ENCODE data around the gene NOP16. TPM values are rescaled to one million over a fixed set of nuclear protein-coding genes. Genes with fewer than 3 reads are reported as not detected.

Gene NOP16
- polyA plus RNA-seq, 1 donor, result 27.6 TPM

DNA sequence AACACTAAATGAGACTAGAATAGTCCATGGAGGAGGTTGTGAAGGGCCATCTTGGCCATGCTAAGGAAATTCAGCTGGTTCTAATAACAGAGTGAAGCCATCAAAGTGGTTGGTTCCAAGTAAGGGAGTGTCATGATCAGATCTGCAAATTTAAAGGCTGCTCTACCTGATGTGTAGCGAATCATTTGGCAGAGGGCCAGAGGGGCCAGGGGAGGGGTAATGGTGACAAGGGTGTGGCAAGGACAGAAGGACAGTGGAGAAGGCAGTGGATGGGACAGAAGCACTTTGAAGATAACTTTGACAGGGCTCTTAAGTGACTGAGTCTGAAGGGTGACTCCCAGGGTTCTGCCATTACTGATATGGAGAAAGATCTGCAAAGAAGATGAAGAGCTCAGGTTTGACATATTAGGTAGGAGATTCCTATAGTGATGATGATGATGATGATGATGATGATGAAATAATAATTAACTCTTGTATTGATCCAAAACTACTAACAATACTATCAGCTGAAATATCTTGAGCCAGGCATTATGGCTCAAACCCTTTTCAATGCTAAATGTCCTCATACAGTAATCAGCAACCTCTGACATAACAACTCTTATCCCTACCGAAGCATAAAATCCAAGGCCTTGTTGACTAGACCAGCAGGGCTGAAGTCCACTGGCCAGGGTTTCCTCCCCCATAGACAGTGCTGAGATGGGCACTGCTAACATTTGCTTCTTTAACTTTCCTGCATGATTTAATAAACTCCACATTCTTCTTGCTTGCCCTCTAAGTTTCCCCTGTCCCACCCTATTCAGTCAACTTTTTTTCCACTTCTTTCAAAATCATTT is 46.9 kb downstream of the NOP16 start:
- 43% methylated on average over 1 of the region's 2 CpGs for WGBS (ENCODE audit: insufficient coverage, low lambda C conversion rate)
- Histone ChIP-seq H3K27ac (ENCODE audit: low read length) (peak overlapping the region; percentile 84), H3K27me3 (ENCODE audit: control insufficient read depth, insufficient read depth, low read length) (no peaks in the 10 kb centered on the region)

GRCh38 chr5:176339304-176339703 is 49.1 kb downstream of the NOP16 start:
- Histone ChIP-seq H3K27ac (ENCODE audit: low read length) (peak overlapping the region; percentile 46), H3K27me3 (ENCODE audit: control insufficient read depth, insufficient read depth, low read length) (no peaks in the 10 kb centered on the region), H3K9me3 (ENCODE audit: control insufficient read depth, low read depth, low read length) (no peaks in the 10 kb centered on the region), H3K4me3 (ENCODE audit: low read length) (no peak overlapping the region), H3K36me3 (ENCODE audit: control insufficient read depth, insufficient read depth, low read length) (peaks cover 23% of the 10 kb centered on the region), H3K4me1 (ENCODE audit: control insufficient read depth, insufficient read depth, low read length) (peaks cover 29% of the 10 kb centered on the region)
- WGBS (ENCODE audit: insufficient coverage, low lambda C conversion rate), result 0% methylated on average over 2 of the region's 5 CpGs
- peak in 1 of 2 donors; percentile 60 for DNase-seq

More for the DNA sequence above, 46.9 kb downstream of the NOP16 start:
- peak; percentile 58 to 78 for DNase-seq
- H3K4me1 ChIP-seq (ENCODE audit: control insufficient read depth, insufficient read depth, low read length), result peaks cover 29% of the 10 kb centered on the region
- no peaks in the 10 kb centered on the region for H3K9me3 ChIP-seq (ENCODE audit: control insufficient read depth, low read depth, low read length)
- H3K36me3 ChIP-seq (ENCODE audit: control insufficient read depth, insufficient read depth, low read length), result peaks cover 39% of the 10 kb centered on the region
- H3K4me3 ChIP-seq (ENCODE audit: low read length), result no peak overlapping the region

GRCh38 chr5:176337913-176338312 is 50.5 kb downstream of the NOP16 start:
- no peak overlapping the region for H3K4me3 ChIP-seq (ENCODE audit: low read length)
- no peaks in the 10 kb centered on the region for H3K27me3 ChIP-seq (ENCODE audit: control insufficient read depth, insufficient read depth, low read length)
- peaks cover 23% of the 10 kb centered on the region for H3K36me3 ChIP-seq (ENCODE audit: control insufficient read depth, insufficient read depth, low read length)
- WGBS (ENCODE audit: insufficient coverage, low lambda C conversion rate), result no CpG with 5 or more reads among the region's 1 CpG
- DNase-seq, result no peak
- peaks cover 29% of the 10 kb centered on the region for H3K4me1 ChIP-seq (ENCODE audit: control insufficient read depth, insufficient read depth, low read length)
- H3K9me3 ChIP-seq (ENCODE audit: control insufficient read depth, low read depth, low read length), result peaks cover 4% of the 10 kb centered on the region
- H3K27ac ChIP-seq (ENCODE audit: low read length), result no peak overlapping the region

GRCh38 chr5:176334031-176334770 is 54.2 kb downstream of the NOP16 start:
- Histone ChIP-seq H3K27me3 (ENCODE audit: control insufficient read depth, insufficient read depth, low read length) (no peaks in the 10 kb centered on the region), H3K27ac (ENCODE audit: low read length) (no peak overlapping the region), H3K4me3 (ENCODE audit: low read length) (no peak overlapping the region), H3K9me3 (ENCODE audit: control insufficient read depth, low read depth, low read length) (peaks cover 4% of the 10 kb centered on the region), H3K4me1 (ENCODE audit: control insufficient read depth, insufficient read depth, low read length) (no peaks in the 10 kb centered on the region), H3K36me3 (ENCODE audit: control insufficient read depth, insufficient read depth, low read length) (peaks cover 17% of the 10 kb centered on the region)
- no peak for DNase-seq

Other genes starting within 250 kb of the NOP16 start
- 14.7 TPM for gene SIMC1, start 150.2 kb downstream of the NOP16 start, polyA plus RNA-seq
- gene KIAA1191, start 26.8 kb downstream of the NOP16 start, polyA plus RNA-seq, result 116 TPM
- 6.5 TPM for gene ARL10, start 23.1 kb downstream of the NOP16 start, polyA plus RNA-seq
- gene HIGD2A, start 153 bp upstream of the NOP16 start, polyA plus RNA-seq, result 133 TPM
- 137 TPM for gene CLTB, start 27.9 kb upstream of the NOP16 start, polyA plus RNA-seq
- 50.9 TPM for gene FAF2, start 59.8 kb upstream of the NOP16 start, polyA plus RNA-seq
- gene RNF44, start 148.8 kb upstream of the NOP16 start, polyA plus RNA-seq, result 56.3 TPM
- gene CDHR2, start 160.7 kb upstream of the NOP16 start, polyA plus RNA-seq, result 247 TPM
- 7.0 TPM for gene GPRIN1, start 221.6 kb upstream of the NOP16 start, polyA plus RNA-seq
- gene SNCB, start 241.9 kb upstream of the NOP16 start, polyA plus RNA-seq, result 0.39 TPM
- not detected for gene EIF4E1B, start 242.1 kb upstream of the NOP16 start, polyA plus RNA-seq

All from large intestine (tissue), 3 donors.